K562 (cell line): Measurements from ENCODE around the gene CENPX. TPM values are rescaled to one million over a fixed set of nuclear protein-coding genes. Genes with fewer than 3 reads are reported as not detected.
A peak's percentile ranks its signal among the peaks of the same experiment; 100 is the strongest.

ENCODE experiments used
- CTBP1 ChIP-seq: fragments of 450-650 bp; IDR thresholded peaks from 2 replicates; pipeline ENCODE4 v1.6.1; 2016; ENCODE audit warnings: borderline replicate concordance
- ERF ChIP-seq: fragments of 450-650 bp; formaldehyde crosslinking; IDR thresholded peaks from 2 replicates; pipeline ENCODE4 v1.4.0; 2020; ENCODE audit warnings: mild to moderate bottlenecking, mixed read lengths
- ESRRA ChIP-seq: fragments of 450-650 bp; IDR thresholded peaks from 2 replicates; pipeline ENCODE4 v1.6.1; 2014; ENCODE audit warnings: low read depth, mild to moderate bottlenecking, moderate library complexity, borderline replicate concordance
- FOXO4 ChIP-seq: fragments of 450-650 bp; formaldehyde crosslinking; IDR thresholded peaks from 2 replicates; pipeline ENCODE4 v1.4.0; 2020; ENCODE audit warnings: mild to moderate bottlenecking, moderate library complexity
- MTA2 ChIP-seq: fragments of 450-650 bp; IDR thresholded peaks from 2 replicates; pipeline ENCODE4 v1.6.1; 2016; ENCODE audit warnings: low read depth
- MYC ChIP-seq, 2 experiments: fragments of 250-450 bp in 1 of 2; sonication (Bioruptor Pico) in 1 of 2; IDR thresholded peaks; 2 replicates each; pipeline versions ENCODE4 v1.5.1 to v1.6.1; 2012 to 2021; ENCODE audit warnings: low read depth in 2 of 2, borderline replicate concordance in 1 of 2, improper control_type of control experiment in 1 of 2, low read length in 1 of 2, mild to moderate bottlenecking in 1 of 2, moderate library complexity in 1 of 2
- MYNN ChIP-seq, 2 experiments: sonication (generic); formaldehyde crosslinking in 1 of 2; IDR thresholded peaks; 2 replicates each; pipeline versions ENCODE4 v1.5.0 to v1.6.1; 2016 to 2020; ENCODE audit warnings: antibody characterized with exemption in 1 of 2, missing genetic modification reagents in 1 of 2
- NCOA2 ChIP-seq, 2 experiments: fragments of 450-650 bp; IDR thresholded peaks; 2 replicates each; pipeline ENCODE4 v1.6.1; 2018; ENCODE audit warnings: mild to moderate bottlenecking in 2 of 2, moderate library complexity in 1 of 2; ENCODE audit not compliant: partially characterized antibody in 2 of 2
- NCOA4 ChIP-seq: fragments of 450-650 bp; IDR thresholded peaks from 2 replicates; pipeline ENCODE4 v1.6.1; 2018; ENCODE audit warnings: mild to moderate bottlenecking; ENCODE audit not compliant: partially characterized antibody
- NFATC3 ChIP-seq: fragments of 450-650 bp; IDR thresholded peaks from 2 replicates; pipeline ENCODE4 v1.6.1; 2017; ENCODE audit warnings: mild to moderate bottlenecking
- POLR2G ChIP-seq: fragments of 200-400 bp; formaldehyde crosslinking; IDR thresholded peaks from 2 replicates; pipeline ENCODE4 v1.6.1; 2017; ENCODE audit warnings: low read depth, mild to moderate bottlenecking, antibody characterized with exemption, low read length, moderate library complexity
- RAD21 ChIP-seq, 2 experiments: fragments of 250-450 bp in 1 of 2; fragments of 450-650 bp in 1 of 2; sonication (Bioruptor Pico) in 1 of 2; formaldehyde crosslinking in 1 of 2; IDR thresholded peaks in 1 of 2; conservative IDR thresholded peaks in 1 of 2; 2 replicates each; pipeline versions ENCODE4 v1.4.0 to v1.8.0; 2020 to 2022; ENCODE audit warnings: mild to moderate bottlenecking in 2 of 2, moderate library complexity in 1 of 2
- RBFOX2 ChIP-seq: fragments of 200-400 bp; formaldehyde crosslinking; IDR thresholded peaks from 2 replicates; pipeline ENCODE4 v1.6.1; 2017; ENCODE audit warnings: low read depth, mild to moderate bottlenecking, low read length, moderate library complexity
- RBM14 ChIP-seq: fragments of 200-400 bp; formaldehyde crosslinking; IDR thresholded peaks from 2 replicates; pipeline ENCODE4 v1.6.1; 2018; ENCODE audit warnings: low read depth, mild to moderate bottlenecking, low read length, moderate library complexity, borderline replicate concordance; ENCODE audit not compliant: insufficient read depth
- RBM22 ChIP-seq: fragments of 200-400 bp; formaldehyde crosslinking; IDR thresholded peaks from 2 replicates; pipeline ENCODE4 v1.6.1; 2018; ENCODE audit warnings: low read length, low read depth; ENCODE audit not compliant: poor library complexity, severe bottlenecking
- YBX1 ChIP-seq: fragments of 450-650 bp; IDR thresholded peaks from 2 replicates; pipeline ENCODE4 v1.7.1; 2016; ENCODE audit warnings: mild to moderate bottlenecking
- ZNF146 ChIP-seq: IDR thresholded peaks from one replicate; pipeline ENCODE4 v1.6.1; 2018; ENCODE audit warnings: missing compliant biosample characterization; ENCODE audit not compliant: unreplicated experiment
- ZNF184 ChIP-seq: sonication (generic); formaldehyde crosslinking; IDR thresholded peaks from 2 replicates; pipeline ENCODE4 v1.5.0; 2020; ENCODE audit warnings: missing genetic modification reagents
- ZNF436 ChIP-seq: fragments of 250-450, 450-650 bp; sonication (Bioruptor Pico); formaldehyde crosslinking; IDR thresholded peaks from 2 replicates; pipeline ENCODE4 v1.7.0; 2020; ENCODE audit warnings: mild to moderate bottlenecking
- ZNF551 ChIP-seq: fragments of 250-450 bp; sonication (Bioruptor Pico); IDR thresholded peaks from 2 replicates; pipeline ENCODE4 v1.5.0; 2021; ENCODE audit warnings: mild to moderate bottlenecking, moderate library complexity
- polyA plus RNA-seq, 8 experiments: library from polyadenylated mRNA; depleted of rRNA in 4 of 8; stranded (reverse) in 5 of 8; unstranded in 3 of 8; fragments of >200 nt; fragmentation: Nextera tagmentation in 2 of 8; fragmentation: Illumina TruSeq in 1 of 8; extraction: Ambion mirVana in 2 of 8; extraction: Trizol in 1 of 8; gene quantifications; 2 replicates each; pipeline versions ENCODE4 v1.2.1 to v1.2.3, GENCODE V29; 2011 to 2014; ENCODE audit warnings: inconsistent platforms in 1 of 8, missing spikeins in 1 of 8
- total RNA-seq, 7 experiments: library from RNA; depleted of rRNA in 6 of 7; stranded (reverse); fragments of >200 nt in 6 of 7; fragmentation: Illumina TruSeq in 2 of 7; extraction: Trizol in 2 of 7; gene quantifications; 2 replicates each; pipeline versions ENCODE4 v1.2.1 to v1.2.3, GENCODE V29; 2011 to 2021; ENCODE audit warnings: low replicate concordance in 1 of 7
- TF ChIP-seq, protein P1 (sequence below): sonication (generic); formaldehyde crosslinking; IDR thresholded peaks from 2 replicates; pipeline ENCODE4 v1.8.0; 2022; ENCODE audit warnings: mild to moderate bottlenecking, missing genetic modification reagents

CENPX gene
- total and polyA plus RNA-seq, 9 of the 15 experiments (the other 6 are each of a cell fraction or from before 2014, with no cell fraction given) = 32.7 to 352 (median 127) TPM

DNA sequence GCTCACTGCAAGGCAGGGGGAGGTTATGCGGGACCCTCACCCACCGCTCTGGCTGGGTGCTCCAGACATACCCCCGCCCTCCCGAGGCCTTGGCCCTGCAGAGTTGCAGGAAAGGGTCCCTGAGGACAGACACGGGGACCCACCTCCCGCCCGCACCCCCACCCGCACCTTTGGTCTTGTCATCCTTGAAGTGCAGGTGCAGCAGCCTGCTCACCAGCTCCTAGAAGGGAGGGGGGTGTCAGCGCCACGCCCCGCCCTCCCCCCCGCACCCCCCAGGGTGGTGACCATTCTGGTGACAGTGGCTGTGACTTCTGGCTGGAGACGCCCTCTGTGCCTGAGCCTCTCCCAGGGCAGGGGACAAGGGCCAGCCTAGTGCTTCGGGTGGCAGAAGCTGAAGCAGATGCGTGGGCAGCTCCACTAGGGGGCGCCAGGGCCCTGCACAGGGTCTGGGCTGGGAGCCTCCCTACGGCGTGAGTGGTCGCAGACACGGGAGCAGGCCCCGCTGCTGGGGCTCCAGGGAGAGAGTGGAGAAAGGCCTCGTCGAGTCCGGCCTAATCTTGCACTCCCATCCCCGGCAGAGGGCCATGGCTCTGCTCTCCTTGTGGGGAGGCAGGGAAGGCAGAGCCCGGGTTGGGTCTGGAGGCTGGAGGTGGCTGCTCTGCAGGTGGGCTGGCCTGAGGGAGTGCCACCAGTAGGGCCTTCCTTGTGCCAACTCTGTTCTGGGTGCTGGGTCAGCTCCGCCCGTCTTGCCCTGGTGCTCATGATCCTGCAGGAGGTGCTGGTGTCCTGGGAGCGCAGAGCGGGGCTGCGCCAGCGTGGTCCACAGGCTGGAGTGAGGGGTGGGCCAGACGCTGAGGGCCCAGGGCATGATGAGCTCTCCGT, 2.7 kb downstream of the CENPX start (continued):
- TF ChIP-seq RBFOX2 (peak; percentile 43; the same call in 1 of the 2 replicates), MYNN (IDR thresholded peaks at IDR 0.05) (peak; percentile 86), MYNN (CRISPR knock-in tag; IDR thresholded peaks at IDR 0.05) (no peak), RBM14 (0 out of 2 replicates have a peak, but pooled peaks have one; percentile 43), NCOA4 (no peak), RAD21 (CRISPR knock-in tag; conservative IDR thresholded peaks at IDR 0.05 in 1 of 2, IDR thresholded peaks at IDR 0.05 in 1 of 2) (peak in 1 of 2 experiments; percentile 55; a peak in 3 of 4 replicates), ERF (0 out of 2 replicates have a peak, but pooled peaks have one; percentile 19), CTBP1 (no peak), ZNF436 (no peak), MYC (IDR thresholded peaks at IDR 0.05; ENCODE audit: low read depth, low read length) (peak; percentile 28; the same call in 1 of the 2 replicates), MYC (CRISPR knock-in tag; IDR thresholded peaks at IDR 0.05; ENCODE audit: borderline replicate concordance, low read depth) (no peak), ZNF146 (CRISPR knock-in tag) (no peak), FOXO4 (CRISPR knock-in tag) (no peak), NFATC3 (no peak), RBM22 (peak; percentile 33), YBX1 (no peak), POLR2G (peak; percentile 35), NCOA2 (IDR thresholded peaks at IDR 0.05; ENCODE audit: partially characterized antibody in 2 of 2) (no peak), ZNF184 (no peak), ESRRA (no peak), ZNF551 (CRISPR knock-in tag) (no peak), MTA2 (no peak)
- TF ChIP-seq, protein P1, sequence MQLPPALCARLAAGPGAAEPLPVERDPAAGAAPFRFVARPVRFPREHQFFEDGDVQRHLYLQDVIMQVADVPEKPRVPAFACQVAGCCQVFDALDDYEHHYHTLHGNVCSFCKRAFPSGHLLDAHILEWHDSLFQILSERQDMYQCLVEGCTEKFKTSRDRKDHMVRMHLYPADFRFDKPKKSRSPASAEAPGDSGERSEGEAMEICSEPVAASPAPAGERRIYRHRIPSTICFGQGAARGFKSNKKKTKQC = 0 out of 2 replicates have a peak, but pooled peaks have one; percentile 40
